ENCODE measurements around the gene SV2B. TPM values are rescaled to one million over a fixed set of nuclear protein-coding genes. Genes with fewer than 3 reads are reported as not detected.

Gene SV2B
- total RNA-seq, 1 donor from 2014 or later = under 0.01 TPM

DNA sequence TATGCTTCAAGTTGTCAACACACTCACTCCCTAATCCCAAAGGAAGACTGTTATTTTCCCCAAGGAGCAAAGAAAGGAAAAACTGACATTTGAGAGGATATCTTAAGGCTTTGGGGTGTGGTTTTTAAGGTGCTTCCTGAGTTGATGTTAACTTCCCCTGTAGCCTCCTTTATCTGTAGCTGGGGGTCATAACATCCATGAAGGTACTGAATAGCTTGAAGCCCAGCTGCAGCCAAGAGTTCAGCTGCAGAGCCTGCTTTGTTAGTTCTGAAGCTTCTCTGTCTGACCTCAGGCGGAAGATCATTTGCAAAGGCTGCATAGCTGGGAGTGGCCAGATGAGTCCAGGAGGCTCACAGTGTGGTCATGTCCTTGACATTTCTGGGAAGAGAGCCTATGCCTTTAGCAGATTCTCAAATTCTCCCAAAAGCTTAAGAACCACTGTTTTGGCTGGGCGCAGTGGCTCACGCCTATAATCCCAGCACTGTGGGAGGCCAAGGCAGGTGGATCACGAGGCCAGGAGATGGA, 165.4 kb downstream of the SV2B start:
- no peak for DNase-seq (ENCODE audit: low read depth)

DNA sequence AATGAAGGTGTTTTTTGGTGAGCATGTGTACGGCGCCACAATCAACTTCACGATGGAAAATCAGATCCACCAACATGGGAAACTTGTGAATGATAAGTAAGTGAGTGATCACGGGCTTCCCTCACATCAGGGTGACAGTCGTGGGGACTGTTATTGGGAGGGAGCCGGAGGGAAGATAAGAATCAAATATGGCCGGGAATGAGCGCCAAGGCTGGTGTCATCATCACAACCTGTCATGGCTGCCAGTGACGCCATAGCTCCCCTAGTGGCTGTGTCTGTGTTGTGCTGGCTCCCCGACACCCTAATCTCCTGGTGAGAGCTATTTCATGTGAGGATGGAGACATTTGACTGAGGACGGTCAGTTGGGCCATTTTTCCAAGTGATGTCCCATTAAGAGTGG, 168.5 kb downstream of the SV2B start:
- no peak for DNase-seq (ENCODE audit: low read depth)

DNA sequence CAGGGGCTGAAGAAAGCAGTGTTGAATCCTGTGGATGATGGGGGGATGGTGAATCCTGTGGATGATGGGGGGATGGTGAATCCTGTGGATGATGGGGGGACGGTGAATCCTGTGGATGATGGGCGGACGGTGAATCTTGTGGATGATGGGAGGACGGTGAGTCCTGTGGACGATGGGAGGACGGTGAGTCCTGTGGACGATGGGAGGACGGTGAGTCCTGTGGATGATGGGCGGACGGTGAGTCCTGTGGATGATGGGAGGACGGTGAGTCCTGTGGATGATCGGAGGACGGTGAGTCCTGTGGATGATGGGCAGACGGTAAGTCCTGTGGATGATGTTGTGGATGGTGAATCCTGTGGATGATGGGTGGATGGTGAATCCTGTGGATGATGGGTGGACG, 170.7 kb downstream of the SV2B start:
- DNase-seq (ENCODE audit: low read depth) = no peak

DNA sequence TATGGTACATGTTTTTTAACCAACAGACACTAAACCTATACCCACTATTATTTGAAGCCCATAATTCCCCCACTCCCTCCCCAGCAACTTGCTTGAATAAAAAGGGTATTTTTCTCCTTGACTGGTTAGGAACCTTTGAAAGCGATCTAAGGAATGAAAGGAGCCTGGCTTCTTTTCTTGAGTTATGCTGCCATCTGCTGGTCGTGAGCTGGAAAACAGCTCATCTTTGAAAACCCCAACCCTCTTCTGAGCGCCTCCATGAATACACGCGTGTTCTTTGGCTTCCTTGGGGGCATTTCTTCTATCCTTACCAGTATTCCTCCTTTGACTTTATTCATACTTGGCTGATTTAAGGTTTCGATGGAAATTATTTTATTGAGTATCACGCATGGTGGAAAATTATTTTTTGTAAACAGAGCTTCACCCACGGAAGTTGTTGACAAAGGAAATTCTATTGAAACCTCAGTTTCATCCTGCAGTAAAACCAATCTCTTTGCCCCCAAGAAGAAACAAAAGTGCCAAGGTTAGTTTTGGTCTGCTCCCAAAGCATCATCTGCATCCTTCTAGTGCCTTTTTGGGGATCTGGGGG, 171.6 kb downstream of the SV2B start:
- DNase-seq (ENCODE audit: low read depth) = peak; percentile 61

DNA sequence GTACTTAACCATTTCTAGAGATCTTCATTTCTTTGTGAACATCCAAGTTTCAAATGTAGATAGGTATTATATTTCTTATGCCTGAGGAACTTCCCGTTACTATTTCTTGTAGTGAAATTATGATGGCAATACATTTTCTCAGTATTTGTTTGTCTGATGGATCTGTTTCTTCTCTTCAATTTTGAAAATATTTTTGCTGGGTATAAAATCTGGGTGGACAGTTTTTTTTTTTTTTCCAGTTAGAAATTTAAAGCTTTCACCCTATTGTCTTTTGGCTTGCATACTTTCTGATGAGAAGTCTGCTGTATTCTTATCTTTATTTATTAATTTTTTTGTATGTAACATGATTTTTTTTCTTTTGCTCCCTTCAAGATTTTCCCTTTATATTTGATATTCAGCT, 175.8 kb downstream of the SV2B start:
- DNase-seq (ENCODE audit: low read depth) = no peak

DNA sequence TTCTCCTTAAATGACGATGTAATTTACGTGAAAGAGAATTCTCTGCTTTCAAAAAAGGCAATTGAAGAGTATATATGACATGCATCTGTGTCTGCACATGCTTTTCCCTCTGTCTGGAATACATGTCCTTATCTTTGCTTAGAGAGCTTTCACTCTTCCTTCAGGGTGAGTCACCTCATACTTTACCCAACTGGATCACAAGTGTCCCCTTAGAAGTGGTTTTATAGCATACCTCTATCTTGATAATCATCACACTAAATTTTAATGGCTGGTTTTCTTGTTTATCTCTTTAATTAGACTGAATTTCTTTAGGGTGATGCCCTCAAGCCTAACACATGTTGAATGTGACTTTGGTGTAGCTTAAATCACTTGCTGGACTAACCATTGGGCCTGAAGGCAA, 178.9 kb downstream of the SV2B start:
- DNase-seq (ENCODE audit: low read depth) = no peak

DNA sequence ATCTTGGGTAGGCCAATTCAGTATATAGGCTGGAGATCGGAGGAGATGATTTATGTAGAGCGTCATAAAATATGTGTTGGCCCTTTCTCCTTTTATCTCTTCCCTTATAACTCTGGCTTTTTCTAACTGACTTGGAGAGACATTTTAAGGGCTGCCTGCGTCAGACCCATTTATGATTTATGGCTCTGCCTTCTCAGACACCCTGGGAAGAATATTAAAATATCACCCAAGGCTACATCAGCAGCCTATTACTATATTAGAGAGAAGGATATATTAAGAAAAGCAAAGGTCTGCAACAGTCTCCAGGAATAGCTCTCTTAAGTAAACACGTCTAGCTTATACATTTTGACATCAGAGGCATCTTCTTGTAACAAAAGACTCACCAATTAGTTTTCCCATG, 179.4 kb downstream of the SV2B start:
- DNase-seq (ENCODE audit: low read depth) = no peak

DNA sequence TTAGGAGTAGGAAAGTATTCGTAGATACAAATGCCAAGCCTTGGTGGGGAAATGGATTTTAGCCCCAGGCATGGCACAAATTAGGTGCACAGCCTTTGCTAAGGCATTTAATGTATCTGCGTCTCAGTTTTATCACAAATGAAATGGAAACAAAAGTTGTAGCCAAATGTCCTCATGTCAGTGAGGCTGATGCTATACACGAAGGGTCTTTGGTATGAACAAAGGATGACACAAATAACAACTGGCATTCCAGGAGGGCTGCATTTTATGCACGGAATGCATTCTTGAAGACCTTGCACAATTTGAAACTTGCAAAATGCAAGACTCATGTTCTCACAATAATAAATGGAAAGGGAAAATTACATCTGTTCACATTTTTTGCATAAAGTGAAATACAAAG, 181.9 kb downstream of the SV2B start:
- DNase-seq (ENCODE audit: low read depth) = no peak

DNA sequence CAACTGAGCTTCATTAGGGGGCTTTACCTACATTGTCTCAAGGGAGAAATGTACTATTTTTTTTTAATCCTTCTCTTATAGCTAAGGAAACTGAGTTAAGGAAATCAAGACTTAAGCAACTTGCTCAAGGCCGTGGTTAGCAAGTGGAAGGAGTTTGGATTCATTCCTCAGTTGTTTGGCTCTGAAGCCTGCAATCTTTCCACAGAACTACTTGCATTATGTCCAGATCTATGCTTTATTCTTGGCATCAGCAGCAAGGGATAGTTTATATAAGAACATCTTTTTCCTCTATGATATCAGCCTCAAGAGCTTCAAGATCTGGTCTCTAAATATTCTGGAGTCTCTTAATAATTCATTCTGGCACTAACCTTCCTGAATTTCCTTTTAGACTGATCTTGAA, 182.4 kb downstream of the SV2B start:
- DNase-seq (ENCODE audit: low read depth) = no peak

DNA sequence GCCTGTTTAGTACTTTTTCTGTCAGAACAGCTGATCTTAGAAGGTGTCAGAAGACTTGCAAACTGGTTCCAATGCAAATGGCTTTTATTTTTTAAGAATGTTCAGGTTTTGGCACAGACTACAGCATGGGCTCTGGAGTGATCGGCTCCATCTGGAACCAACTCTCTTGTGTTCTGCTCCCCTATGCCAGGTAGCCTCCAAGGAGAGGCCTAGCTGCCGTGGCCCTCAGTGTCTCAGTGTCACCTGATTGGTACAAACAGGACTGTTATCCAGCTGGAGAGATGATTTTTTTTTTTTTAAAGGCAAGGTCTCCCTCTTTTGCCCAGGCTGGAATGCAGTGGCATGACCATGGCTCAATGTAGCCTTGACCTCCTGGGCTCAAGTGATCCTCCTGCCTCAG, 183.1 kb downstream of the SV2B start:
- DNase-seq (ENCODE audit: low read depth) = no peak

DNA sequence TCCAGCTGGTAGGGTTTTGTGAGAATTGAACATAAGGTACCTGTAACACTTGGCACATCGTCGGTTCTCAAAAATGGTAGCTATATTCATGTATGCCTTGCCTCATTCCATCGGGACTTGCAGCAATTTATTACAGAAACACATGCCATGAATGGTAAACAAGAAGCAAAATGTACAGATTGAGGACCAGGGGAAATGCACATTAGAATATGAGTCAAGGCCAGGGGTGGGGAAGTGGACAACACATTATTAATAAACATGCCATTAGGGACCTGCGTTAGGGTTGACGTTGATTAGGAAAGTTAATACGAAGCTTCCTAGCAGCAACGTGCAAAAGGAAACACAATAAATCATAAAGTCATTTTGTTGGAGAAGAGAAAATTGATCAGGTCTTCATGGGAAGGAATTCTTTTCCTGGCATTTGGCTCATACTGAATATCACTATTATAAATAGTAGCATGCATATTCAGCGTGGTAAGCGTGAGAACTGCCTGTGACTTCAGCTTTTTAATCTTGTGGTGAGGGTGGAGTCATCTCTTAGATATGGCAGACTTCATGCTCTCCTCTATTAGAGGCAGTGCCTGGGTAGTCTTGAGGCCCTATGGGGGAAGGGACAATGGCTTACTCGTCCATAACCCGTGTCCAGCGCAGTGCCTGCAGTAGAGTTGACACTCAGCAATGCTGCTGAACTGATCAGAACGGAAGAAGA, 184.9 kb downstream of the SV2B start:
- DNase-seq (ENCODE audit: low read depth) = no peak

DNA sequence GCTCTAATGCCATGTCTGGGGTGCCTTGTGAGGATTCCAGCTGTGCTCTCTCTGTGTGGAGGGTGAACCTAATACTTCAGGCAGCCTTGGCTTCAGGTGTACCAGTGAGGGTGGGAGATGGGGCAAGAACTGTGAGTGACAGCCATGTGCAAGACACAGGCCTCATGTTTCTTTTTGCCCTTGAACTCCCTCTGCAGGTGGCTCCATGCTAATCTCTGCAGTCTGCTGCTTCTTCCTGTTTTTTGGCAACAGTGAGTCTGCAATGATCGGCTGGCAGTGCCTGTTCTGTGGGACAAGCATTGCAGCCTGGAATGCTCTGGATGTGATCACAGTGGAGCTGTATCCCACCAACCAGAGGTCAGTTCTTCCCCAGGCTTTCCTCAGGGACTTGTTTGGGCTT, 189.3 kb downstream of the SV2B start:
- no peak for DNase-seq (ENCODE audit: low read depth)

DNA sequence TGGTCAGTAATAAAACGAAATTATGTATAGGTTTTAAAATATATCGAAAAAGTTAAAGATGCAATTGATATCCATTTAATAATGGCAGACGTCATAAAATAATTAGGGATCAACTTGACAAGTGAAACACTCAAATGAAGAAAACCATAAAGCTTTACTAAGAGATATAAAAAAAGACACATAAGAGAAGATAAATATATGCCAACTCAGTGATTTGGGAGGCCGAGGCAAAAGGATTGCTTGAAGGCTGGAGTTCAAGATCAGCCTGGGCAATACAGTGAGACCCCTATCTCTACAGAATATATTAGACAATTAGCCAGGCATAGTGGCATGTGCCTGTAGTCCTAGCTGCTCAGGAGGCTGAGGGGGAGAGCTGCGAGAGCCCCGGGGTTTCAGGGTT, 190.5 kb downstream of the SV2B start:
- no peak for DNase-seq (ENCODE audit: low read depth)

DNA sequence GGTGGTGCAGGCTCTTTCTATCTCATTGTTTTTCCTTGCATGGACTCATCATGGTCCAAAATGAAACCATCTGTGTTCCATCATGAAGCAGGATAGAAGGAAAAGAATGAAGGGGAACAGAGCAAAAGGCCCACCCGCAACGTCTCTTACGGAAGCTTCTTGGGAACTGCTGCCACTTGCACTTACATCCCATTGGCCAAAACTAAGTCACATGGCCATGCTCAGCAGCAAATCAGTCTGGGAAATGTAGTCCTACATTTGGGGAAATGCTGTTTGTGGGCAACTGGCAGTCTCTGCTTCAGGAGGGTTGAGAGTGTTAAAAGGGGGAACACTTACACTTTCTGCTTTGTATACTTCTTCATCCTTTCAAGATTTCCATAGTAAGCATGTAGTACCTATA, 191.6 kb downstream of the SV2B start:
- DNase-seq (ENCODE audit: low read depth) = no peak

DNA sequence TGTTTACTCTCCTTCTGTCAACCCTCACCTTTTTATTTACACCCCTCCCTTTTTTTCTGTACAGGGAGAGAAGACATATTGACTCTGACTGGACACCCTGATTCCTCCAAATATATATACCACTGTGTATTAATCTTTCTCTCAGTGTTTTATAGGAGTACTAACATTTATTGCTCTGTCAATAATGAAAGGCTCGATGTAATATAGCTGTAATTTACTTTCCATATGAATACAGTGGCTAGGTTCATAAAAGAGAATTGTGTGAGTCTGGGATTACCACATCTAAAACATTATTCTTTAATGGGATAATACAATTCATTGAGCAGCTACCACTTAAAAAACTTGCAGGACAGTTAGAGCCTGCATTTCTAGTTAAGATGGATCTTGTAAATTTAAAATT, 194.3 kb downstream of the SV2B start:
- no peak for DNase-seq (ENCODE audit: low read depth)

DNA sequence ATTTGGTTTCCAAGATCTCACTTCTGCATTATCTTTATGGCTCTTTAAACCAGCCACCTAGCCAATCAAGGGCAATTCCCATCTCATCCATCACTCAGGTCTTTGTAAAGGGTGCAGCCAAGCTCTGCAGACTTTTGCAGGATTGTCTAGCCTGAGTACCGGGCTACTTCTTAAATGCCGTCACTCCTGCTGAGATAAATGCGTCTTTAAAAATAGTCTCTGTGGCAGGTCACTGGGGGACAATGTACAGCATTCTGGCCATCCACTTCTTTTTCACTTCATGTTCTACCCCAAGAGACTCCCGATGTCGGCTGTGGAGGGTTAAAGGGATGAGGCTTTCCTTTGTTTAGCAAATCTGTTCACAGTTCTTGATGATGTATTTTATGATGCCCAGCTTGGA, 194.7 kb downstream of the SV2B start:
- DNase-seq (ENCODE audit: low read depth) = no peak

DNA sequence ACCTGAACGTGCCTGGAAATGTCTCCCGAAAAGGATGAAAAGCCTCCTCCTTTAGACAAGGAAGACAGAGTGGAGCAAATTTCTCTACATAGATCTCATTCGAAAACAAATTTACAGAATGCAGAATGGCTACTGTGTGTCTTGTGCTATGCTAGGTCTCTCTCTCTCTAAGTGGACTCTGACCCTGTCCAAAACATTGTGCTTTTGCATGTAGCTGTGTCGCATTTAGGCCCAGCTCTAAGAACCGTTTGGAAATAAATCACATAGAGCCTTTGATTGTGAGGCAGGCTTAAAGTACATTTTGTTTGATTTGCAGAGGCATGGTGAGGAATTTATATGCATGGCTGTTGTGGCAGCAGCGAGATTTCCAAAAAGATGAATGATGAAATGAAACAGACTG, 198.0 kb downstream of the SV2B start:
- no peak for DNase-seq (ENCODE audit: low read depth)

DNA sequence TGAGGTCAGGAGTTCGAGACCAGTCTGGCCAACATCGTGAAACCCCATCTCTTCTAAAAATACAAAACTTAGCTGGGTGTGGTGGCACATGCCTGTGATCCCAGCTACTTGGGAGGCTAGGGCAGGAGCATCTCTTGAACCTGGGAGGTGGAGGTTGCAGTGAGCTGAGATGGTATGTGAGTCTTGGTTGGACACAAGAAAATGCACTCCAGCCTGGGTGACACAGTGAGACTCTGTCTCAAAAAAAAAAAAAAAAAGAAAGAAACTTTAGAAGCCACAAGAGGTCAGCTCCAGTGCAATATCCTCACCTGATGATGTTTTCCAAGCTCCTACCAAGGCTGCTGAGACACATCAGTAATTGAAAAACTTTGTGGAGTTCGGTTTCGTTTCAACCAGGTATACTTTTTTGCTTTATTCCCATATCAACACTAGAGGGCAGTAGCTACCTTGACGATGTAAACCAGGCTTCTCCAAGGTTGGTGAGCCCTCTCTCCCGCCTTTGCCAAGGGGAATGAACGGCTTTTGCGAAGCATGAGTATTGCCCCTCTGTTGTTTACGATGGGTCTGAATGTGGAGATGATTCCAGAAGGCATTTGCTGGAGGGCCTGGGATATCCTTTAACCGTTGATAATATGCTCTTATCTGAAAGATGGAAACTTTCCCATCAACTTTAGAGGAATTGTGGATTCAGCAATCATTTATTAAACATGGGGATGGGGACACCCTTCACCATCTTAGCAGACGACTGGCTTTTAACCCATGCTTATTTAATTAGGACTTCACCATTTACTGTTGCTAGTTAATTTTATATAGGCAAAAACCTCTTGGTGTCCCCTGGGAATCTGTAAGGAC, 202.8 kb downstream of the SV2B start:
- peak; percentile 65 for DNase-seq (ENCODE audit: low read depth)

DNA sequence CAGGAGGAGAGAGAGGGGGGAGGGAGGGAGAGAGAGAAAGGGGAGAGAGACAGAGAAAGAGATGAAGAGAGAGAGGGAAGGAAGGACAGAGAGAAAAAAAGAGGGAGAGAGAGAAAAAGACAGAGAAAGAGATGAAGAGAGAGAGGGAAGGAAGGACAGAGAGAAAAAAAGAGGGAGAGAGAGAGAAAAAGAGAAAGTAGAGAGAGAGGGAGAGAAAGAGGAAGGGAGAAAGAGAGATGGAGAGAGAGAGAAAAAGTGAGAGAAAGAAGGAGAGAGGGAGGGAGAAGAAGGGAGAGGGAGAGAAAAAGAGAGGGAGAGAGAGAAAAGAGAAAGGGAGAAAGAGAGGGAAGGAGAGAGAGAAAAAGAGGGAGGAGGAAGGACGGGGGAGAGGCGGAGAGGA, 204.2 kb downstream of the SV2B start:
- DNase-seq (ENCODE audit: low read depth) = no peak

DNA sequence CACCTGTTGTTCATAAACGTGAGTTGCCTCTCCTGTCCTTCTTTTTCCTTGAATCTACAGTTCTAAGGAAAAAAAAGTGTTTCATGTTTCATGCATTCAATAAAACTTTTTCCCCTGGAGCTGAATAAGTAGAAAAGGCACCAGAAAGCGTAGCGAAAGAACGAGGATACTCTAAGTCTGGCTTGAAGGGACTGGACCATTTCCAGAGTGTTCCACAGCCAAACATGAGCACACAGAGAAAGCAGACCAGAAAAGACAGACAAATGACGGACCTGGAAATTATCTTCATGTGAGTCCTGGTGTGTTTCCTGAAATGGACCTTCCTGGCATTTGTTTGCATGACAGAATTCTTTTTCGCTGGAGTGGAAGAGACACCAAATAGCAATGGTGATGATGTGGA, 204.7 kb downstream of the SV2B start:
- DNase-seq (ENCODE audit: low read depth) = no peak

DNA sequence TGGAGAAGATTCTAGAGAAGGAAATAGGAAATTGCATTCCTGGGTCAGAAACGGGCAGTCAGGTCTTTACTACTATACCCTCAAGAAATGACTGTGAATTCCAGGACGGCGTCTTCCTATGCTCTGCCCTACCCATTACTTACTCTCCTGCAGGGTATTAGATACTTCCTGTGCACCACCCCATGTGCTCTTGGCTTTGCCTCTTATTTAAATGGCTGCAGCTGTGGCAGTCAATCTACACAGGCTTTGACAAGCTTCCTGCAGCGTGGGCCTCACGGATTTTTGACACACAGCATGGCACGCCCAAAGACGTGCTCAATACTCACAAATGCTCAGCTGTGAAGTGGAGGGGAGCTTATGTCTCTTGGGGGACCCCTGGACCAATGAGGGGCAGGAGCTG, 206.1 kb downstream of the SV2B start:
- DNase-seq (ENCODE audit: low read depth) = no peak

DNA sequence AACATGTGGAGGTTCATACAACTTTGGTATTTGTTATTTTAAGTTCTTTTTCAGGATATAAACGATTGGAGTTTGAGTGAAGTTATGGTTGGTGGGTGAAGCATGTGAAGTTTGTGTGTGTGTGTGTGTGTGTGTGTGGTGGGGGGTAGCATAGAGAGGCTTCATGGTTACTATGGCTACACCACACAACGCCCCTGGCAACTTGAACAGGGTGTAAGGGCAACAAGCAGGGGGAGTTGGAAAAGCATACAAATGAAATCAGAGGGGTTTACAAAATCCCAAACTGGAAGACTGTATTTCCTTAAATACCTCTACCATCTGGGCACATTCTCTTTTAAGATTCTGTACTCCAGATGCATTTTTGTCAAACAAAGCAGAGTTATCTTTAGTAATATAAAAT, 207.5 kb downstream of the SV2B start:
- no peak for DNase-seq (ENCODE audit: low read depth)

DNA sequence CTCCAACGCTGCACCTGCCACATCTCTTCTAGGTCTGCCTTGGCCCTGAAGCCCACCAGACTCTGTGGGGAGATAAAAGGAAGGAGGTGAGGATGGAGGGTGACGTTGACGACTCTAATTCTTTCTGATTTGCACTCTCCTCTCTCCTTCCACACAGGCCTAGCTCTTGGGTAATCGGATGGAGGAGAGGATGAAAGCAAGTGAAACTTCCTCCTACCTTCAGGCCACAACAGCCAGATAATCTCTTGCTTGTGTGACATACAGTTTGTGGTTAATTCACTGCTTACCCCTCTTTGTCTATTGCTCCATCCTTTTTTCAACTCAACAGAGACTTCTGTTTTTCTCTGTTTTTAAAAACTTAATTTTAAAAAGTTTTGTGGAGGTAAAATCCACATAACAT, 208.1 kb downstream of the SV2B start:
- no peak for DNase-seq (ENCODE audit: low read depth)

Measured in renal cortical epithelial cell (primary cell).